Lung (tissue), 12 donors: Measurements from ENCODE around the gene GMNC. TPM values are rescaled to one million over a fixed set of nuclear protein-coding genes. Genes with fewer than 3 reads are reported as not detected.
A peak's percentile ranks its signal among the peaks of the same experiment; 100 is the strongest.

ENCODE experiments used
- ATAC-seq: fragments of 200-7000 bp; cut with Tn5 transposase; one replicate; pipeline ENCODE4 v1.9.1; 2020; ENCODE audit warnings: moderate number of reproducible peaks; ENCODE audit not compliant: insufficient read depth, low FRiP score
- DNase-seq, 3 donors: peaks; one replicate each; pipeline ENCODE4 v3.0.0-alpha.2; 2013 to 2017
- H3K27ac ChIP-seq, 2 donors: one replicate each; pipeline ENCODE4 v1.5.1; 2013; ENCODE audit warnings: mild to moderate bottlenecking in 2 of 2, moderate library complexity in 2 of 2, control low read depth in 1 of 2, inconsistent platforms in 1 of 2, low read depth in 1 of 2, low read length in 1 of 2
- H3K27me3 ChIP-seq, 3 donors: one replicate each; pipeline ENCODE4 v1.5.1; 2013; ENCODE audit warnings: low read length in 2 of 3; ENCODE audit not compliant: control insufficient read depth in 3 of 3, insufficient read depth in 3 of 3
- H3K36me3 ChIP-seq, 4 donors: one replicate each; pipeline ENCODE4 v1.5.1; 2013; ENCODE audit warnings: low read length in 4 of 4, mild to moderate bottlenecking in 1 of 4, moderate library complexity in 1 of 4; ENCODE audit not compliant: control insufficient read depth in 4 of 4, insufficient read depth in 4 of 4
- H3K4me1 ChIP-seq, 5 donors: one replicate each; pipeline ENCODE4 v1.5.1; 2013; ENCODE audit warnings: low read length in 5 of 5, mild to moderate bottlenecking in 2 of 5, moderate library complexity in 1 of 5; ENCODE audit not compliant: control insufficient read depth in 5 of 5, insufficient read depth in 5 of 5
- H3K4me3 ChIP-seq: one replicate; pipeline ENCODE4 v1.5.1; 2013; ENCODE audit warnings: mild to moderate bottlenecking, control low read depth, moderate library complexity
- H3K9ac ChIP-seq, 2 donors: one replicate each; pipeline ENCODE4 v1.5.1; 2013; ENCODE audit warnings: low read length in 2 of 2, control low read depth in 1 of 2; ENCODE audit not compliant: insufficient read depth in 1 of 2
- H3K9me3 ChIP-seq, 4 donors: one replicate each; pipeline ENCODE4 v1.5.1; 2013; ENCODE audit warnings: low read length in 3 of 4, mild to moderate bottlenecking in 1 of 4, moderate library complexity in 1 of 4; ENCODE audit not compliant: control insufficient read depth in 4 of 4, insufficient read depth in 3 of 4
- CTCF ChIP-seq: IDR thresholded peaks from 2 replicates; pipeline ENCODE4 v1.5.1; 2012; ENCODE audit warnings: mild to moderate bottlenecking; ENCODE audit errors: control extremely low read depth, extremely low read depth
- WGBS, 2 donors: extraction: QIAGEN DNeasy Blood & Tissue Kit; methylation state at CpG; one replicate each; pipeline ENCODE4 v1.1.7; 2013; 5-methylcytosine and 5-hydroxymethylcytosine counted together
- polyA plus RNA-seq, 2 donors: library from polyadenylated mRNA; stranded (reverse); fragments of 200-250 nt; gene quantifications; one replicate each; pipeline ENCODE4 v1.2.1, GENCODE V29; 2013
- total RNA-seq, 2 donors: library from RNA; depleted of rRNA in 1 of 2; stranded (reverse); fragments of >200 nt in 1 of 2; gene quantifications; one replicate each; pipeline ENCODE4 v1.2.1, GENCODE V29; 2014 to 2021
- donor health status: control.
- donor health status: control.
- donor health status: Bipolar disorder and iron deficiency.
- donor health status: healthy.
- donor health status: DM: yes; HTN: yes; CAD: no.

Gene GMNC
- total and polyA plus RNA-seq, 4 donors, result 0.07 to 0.34 (median 0.09) TPM

GRCh38 chr3:190810957-190811356, 51.5 kb downstream of the GMNC start:
- no peak for DNase-seq
- H3K4me1 ChIP-seq, result peaks cover 0 to 8% (median 0%) of the 10 kb centered on the region in 5 donors
- no peak overlapping the region for H3K9ac ChIP-seq
- no peak overlapping the region for H3K4me3 ChIP-seq
- no peak for ATAC-seq
- WGBS, 2 donors, result 75 to 79% methylated on average over 4 of the region's 4 CpGs
- H3K9me3 ChIP-seq, result no peaks in the 10 kb centered on the region
- no peaks in the 10 kb centered on the region for H3K36me3 ChIP-seq
- H3K27me3 ChIP-seq, result no peaks in the 10 kb centered on the region
- no peak for TF ChIP-seq CTCF
- H3K27ac ChIP-seq, result no peak overlapping the region

- 63 to 90% methylated on average over 2 of the region's 2 CpGs for WGBS, 2 donors
- Histone ChIP-seq H3K36me3 (no peaks in the 10 kb centered on the region), H3K4me3 (no peak overlapping the region), H3K27ac (peak overlapping the region in 1 of 2 donors; percentile 53), H3K9me3 (no peaks in the 10 kb centered on the region), H3K27me3 (no peaks in the 10 kb centered on the region), H3K9ac (no peak overlapping the region), H3K4me1 (peaks cover 0 to 8% (median 0%) of the 10 kb centered on the region in 5 donors)
- ATAC-seq (no peak), DNase-seq (no peak)
- TF ChIP-seq CTCF, result no peak
Observed at GRCh38 chr3:190809351-190809750, 53.1 kb downstream of the GMNC start.

- 33 to 53% methylated on average over 4 of the region's 4 CpGs for WGBS, 2 donors
- H3K27ac ChIP-seq, result peak overlapping the region in 1 of 2 donors; percentile 45
- no peaks in the 10 kb centered on the region for H3K9me3 ChIP-seq
- no peak for ATAC-seq
- H3K27me3 ChIP-seq, result no peaks in the 10 kb centered on the region
- no peak for TF ChIP-seq CTCF
- H3K4me3 ChIP-seq, result no peak overlapping the region
- DNase-seq, result peak in 1 of 3 donors; percentile 4
- H3K4me1 ChIP-seq, result peaks cover 0 to 8% (median 0%) of the 10 kb centered on the region in 5 donors
- H3K9ac ChIP-seq, result no peak overlapping the region
- H3K36me3 ChIP-seq, result no peaks in the 10 kb centered on the region
Observed at GRCh38 chr3:190807719-190808375, 54.6 kb downstream of the GMNC start.
